ENCODE measurements around the gene SARS2.

The SARS2 gene

GRCh38 chr19:38946229-38947010 is 15.9 kb upstream of the SARS2 start:
- TF ChIP-seq YY1 (IDR thresholded peaks at IDR 0.05; ENCODE audit: low read depth) (no peak), REST (IDR thresholded peaks at IDR 0.05; ENCODE audit: low read depth) (peak; percentile 76)

- TF ChIP-seq CREB1 (IDR thresholded peaks at IDR 0.05; ENCODE audit: low read depth) (no peak), TEAD4 (IDR thresholded peaks at IDR 0.05) (no peak), TAF1 (IDR thresholded peaks at IDR 0.05; ENCODE audit: low read depth) (no peak), CEBPB (IDR thresholded peaks at IDR 0.05) (no peak), YY1 (IDR thresholded peaks at IDR 0.05; ENCODE audit: low read depth) (no peak), NFIC (IDR thresholded peaks at IDR 0.05) (no peak), MAX (IDR thresholded peaks at IDR 0.05) (no peak), EP300 (IDR thresholded peaks at IDR 0.05; ENCODE audit: borderline replicate concordance) (no peak), REST (IDR thresholded peaks at IDR 0.05; ENCODE audit: low read depth) (no peak), TCF12 (IDR thresholded peaks at IDR 0.05; ENCODE audit: low read depth) (no peak), USF1 (IDR thresholded peaks at IDR 0.05) (no peak), ZBTB7A (IDR thresholded peaks at IDR 0.05; ENCODE audit: low read depth) (no peak), EGR1 (IDR thresholded peaks at IDR 0.05) (no peak), FOXM1 (IDR thresholded peaks at IDR 0.05; ENCODE audit: borderline replicate concordance, low read depth) (no peak)
Measured at GRCh38 chr19:38945562-38946228, 15.1 kb upstream of the SARS2 start.

GRCh38 chr19:38944981-38945506 is 14.5 kb upstream of the SARS2 start:
- TF ChIP-seq RAD21 (IDR thresholded peaks at IDR 0.05; ENCODE audit: low read depth) (no peak), YY1 (IDR thresholded peaks at IDR 0.05; ENCODE audit: low read depth) (no peak), TCF12 (IDR thresholded peaks at IDR 0.05; ENCODE audit: low read depth) (no peak), NFIC (IDR thresholded peaks at IDR 0.05) (no peak), FOXM1 (IDR thresholded peaks at IDR 0.05; ENCODE audit: borderline replicate concordance, low read depth) (no peak), TEAD4 (IDR thresholded peaks at IDR 0.05) (no peak), MAX (IDR thresholded peaks at IDR 0.05) (no peak)

GRCh38 chr19:38942471-38943181 is 12.1 kb upstream of the SARS2 start:
- TF ChIP-seq TAF1 (IDR thresholded peaks at IDR 0.05; ENCODE audit: low read depth): no peak
- TF ChIP-seq TEAD4 (IDR thresholded peaks at IDR 0.05): no peak
- no peak for TF ChIP-seq TCF12 (IDR thresholded peaks at IDR 0.05; ENCODE audit: low read depth)
- TF ChIP-seq CREB1 (IDR thresholded peaks at IDR 0.05; ENCODE audit: low read depth): no peak
- no peak for TF ChIP-seq ZBTB7A (IDR thresholded peaks at IDR 0.05; ENCODE audit: low read depth)
- TF ChIP-seq CEBPB (IDR thresholded peaks at IDR 0.05): no peak
- no peak for TF ChIP-seq USF1 (IDR thresholded peaks at IDR 0.05)
- no peak for TF ChIP-seq MAX (IDR thresholded peaks at IDR 0.05)
- TF ChIP-seq NFIC (IDR thresholded peaks at IDR 0.05): no peak
- TF ChIP-seq REST (IDR thresholded peaks at IDR 0.05; ENCODE audit: low read depth): no peak
- no peak for TF ChIP-seq EGR1 (IDR thresholded peaks at IDR 0.05)
- no peak for TF ChIP-seq FOXM1 (IDR thresholded peaks at IDR 0.05; ENCODE audit: borderline replicate concordance, low read depth)
- TF ChIP-seq EP300 (IDR thresholded peaks at IDR 0.05; ENCODE audit: borderline replicate concordance): no peak
- no peak for TF ChIP-seq RAD21 (IDR thresholded peaks at IDR 0.05; ENCODE audit: low read depth)
- TF ChIP-seq YY1 (IDR thresholded peaks at IDR 0.05; ENCODE audit: low read depth): no peak
